ENCODE results near the gene INPP5F. TPM values are rescaled to one million over a fixed set of nuclear protein-coding genes. Genes with fewer than 3 reads are reported as not detected.

INPP5F gene
- total and polyA plus RNA-seq, 2 of the 13 experiments (the other 11 are each of a cell fraction or from before 2014, with no cell fraction given), result 12.5 to 15.7 TPM

- TF ChIP-seq ZHX1 (CRISPR knock-in tag; IDR thresholded peaks at IDR 0.05; ENCODE audit: low read depth) (no peak), CERS6 (CRISPR knock-in tag; IDR thresholded peaks at IDR 0.05) (no peak), FOXA3 (CRISPR knock-in tag; IDR thresholded peaks at IDR 0.05) (no peak), ZNF12 (CRISPR knock-in tag; IDR thresholded peaks at IDR 0.05) (no peak), ZNF781 (CRISPR knock-in tag; IDR thresholded peaks at IDR 0.05; ENCODE audit: borderline replicate concordance, not compliant biosample characterization) (no peak), MLX (CRISPR knock-in tag; IDR thresholded peaks at IDR 0.05) (no peak), FOXO1 (CRISPR knock-in tag; IDR thresholded peaks at IDR 0.05) (no peak), ZNF614 (CRISPR knock-in tag; IDR thresholded peaks at IDR 0.05; ENCODE audit: borderline replicate concordance) (no peak), NRL (CRISPR knock-in tag; IDR thresholded peaks at IDR 0.05; ENCODE audit: borderline replicate concordance) (no peak), HNF1A (IDR thresholded peaks at IDR 0.05; ENCODE audit: low read depth) (no peak), HNF1A (CRISPR knock-in tag; IDR thresholded peaks at IDR 0.05; ENCODE audit: borderline replicate concordance) (no peak)
Observed at GRCh38 chr10:119778776-119779445, 53.1 kb downstream of the INPP5F start (continued).
